Astrocyte of the cerebellum (primary cell): ENCODE data around the gene PLAAT4.

Source experiments
- DNase-seq: peaks from one replicate; pipeline ENCODE4 v3.0.0-alpha.2; 2011; ENCODE audit warnings: low read depth
- H3K4me3 ChIP-seq: 2 replicates; pipeline ENCODE4 v1.5.1; 2011; ENCODE audit warnings: mild to moderate bottlenecking, low read depth, low read length, moderate library complexity
- CTCF ChIP-seq: IDR thresholded peaks from 2 replicates; pipeline ENCODE4 v1.5.1; 2012; ENCODE audit warnings: low read length, low read depth, moderate library complexity, mild to moderate bottlenecking; ENCODE audit errors: missing control alignments
- in situ Hi-C: cut with HindIII; loops from 2 replicates; pipeline ENCODE4 v1.10.0; 2017; ENCODE audit warnings: low sequenced_read_pairs

PLAAT4 gene

GRCh38 chr11:63504054-63504453, 32.6 kb upstream of the PLAAT4 start:
- in situ Hi-C loops, result no loop called here
- TF ChIP-seq CTCF, result no peak
- H3K4me3 ChIP-seq, result no peak overlapping the region
- no peak for DNase-seq

DNA sequence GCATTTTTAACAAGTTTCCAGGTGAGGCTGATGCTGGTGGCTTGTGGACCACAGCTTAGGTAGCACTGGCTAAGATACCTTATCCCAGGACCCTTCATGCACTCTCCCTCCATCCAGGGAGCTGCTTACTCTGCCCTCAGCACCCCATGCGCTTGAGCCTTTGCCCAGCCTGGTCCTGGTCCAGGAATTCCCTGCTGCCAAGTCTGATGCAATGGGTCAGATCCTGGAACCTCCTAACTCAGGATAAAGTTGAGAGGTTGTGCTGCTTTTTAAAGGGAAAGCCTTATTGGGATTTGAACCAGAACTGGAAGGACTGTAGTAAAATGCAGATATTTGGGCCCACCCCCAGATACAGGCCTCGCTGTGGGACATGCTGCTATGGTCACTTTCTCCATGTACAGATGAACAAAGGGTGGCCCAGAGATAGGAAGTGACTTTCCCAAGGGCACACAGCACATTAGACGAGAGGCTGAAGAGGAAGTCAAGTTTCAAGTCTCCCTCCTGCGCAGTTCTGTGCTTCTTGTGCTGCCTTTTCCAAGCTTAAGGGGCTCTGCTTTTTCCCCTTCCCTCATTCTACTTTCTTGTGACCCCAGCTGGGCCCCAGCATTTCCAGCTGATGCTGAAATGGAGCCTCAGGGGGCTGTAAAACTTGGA, 31.5 kb upstream of the PLAAT4 start:
- H3K4me3 ChIP-seq, result no peak overlapping the region
- TF ChIP-seq CTCF, result no peak
- no peak for DNase-seq
- in situ Hi-C loops, result no loop called here

GRCh38 chr11:63505857-63506528, 30.6 kb upstream of the PLAAT4 start, which contains the start of gene LGALS12:
Gene LGALS12, plus strand, starts transcription at chr11:63506084. Its CDS starts 375 bp downstream, at chr11:63506459.
- in situ Hi-C loops, result no loop called here
- DNase-seq, result no peak
- TF ChIP-seq CTCF, result no peak
- no peak within 1 kb of the TSS for H3K4me3 ChIP-seq

- H3K4me3 ChIP-seq, result no peak overlapping the region
- DNase-seq, result no peak
- in situ Hi-C loops, result no loop called here
- no peak for TF ChIP-seq CTCF
Measured at GRCh38 chr11:63506876-63507275, 29.7 kb upstream of the PLAAT4 start.

GRCh38 chr11:63507511-63507910, 29.1 kb upstream of the PLAAT4 start:
- no peak overlapping the region for H3K4me3 ChIP-seq
- DNase-seq, result no peak
- TF ChIP-seq CTCF, result no peak
- in situ Hi-C loops, result no loop called here

DNA sequence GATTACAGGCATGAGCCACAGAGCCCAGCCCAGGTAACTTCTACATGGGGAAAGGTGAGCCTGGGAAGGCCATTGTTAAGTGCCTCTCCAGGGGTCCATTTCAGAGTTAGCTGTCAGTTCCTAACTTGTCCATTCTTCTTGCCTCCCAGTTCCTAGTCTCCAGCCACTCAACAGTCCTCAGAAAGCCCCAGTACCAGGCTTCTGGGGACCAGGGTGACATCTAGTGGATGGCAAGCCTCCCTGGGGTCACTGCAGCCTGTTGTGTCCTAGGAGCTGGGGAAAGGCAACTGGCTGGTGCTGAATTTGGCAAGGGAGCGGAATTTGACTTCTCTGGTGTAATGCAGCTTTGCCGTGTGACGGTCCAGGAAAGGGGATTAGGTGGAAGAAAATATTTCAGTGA, 28.6 kb upstream of the PLAAT4 start:
- no peak for TF ChIP-seq CTCF
- no peak overlapping the region for H3K4me3 ChIP-seq
- DNase-seq, result no peak
- in situ Hi-C loops, result no loop called here
